ENCODE results near the gene XAGE2. TPM values are rescaled to one million over a fixed set of nuclear protein-coding genes. Genes with fewer than 3 reads are reported as not detected.
"Not testable (repeated sequence)": the region's sequence is repeated elsewhere in the genome, so short reads cannot be mapped to it uniquely, and the experiment has no call there.

Gene XAGE2
- total RNA-seq: 1 to 10 TPM in 5 of 6 donors, under 1 TPM in 1; 0.37 to 9.3 (median 6.1) TPM

- DNase-seq (peak in 1 of 2 donors; percentile 15), ATAC-seq (ENCODE audit: low FRiP score in 2 of 2) (peak in 1 of 2 donors; percentile 61)
- Histone ChIP-seq H3K27ac (no peak within 1 kb of the TSS), H3K27me3 (no peaks in the 10 kb centered on the region), H3K4me1 (no peaks in the 10 kb centered on the region), H3K4me3 (no peak within 1 kb of the TSS), H3K9me3 (peaks cover 0 to 10% (median 0%) of the 10 kb centered on the region in 4 donors), H3K36me3 (no peaks in the 10 kb centered on the region)
- no peak for TF ChIP-seq EP300 (IDR thresholded peaks at IDR 0.05)
- TF ChIP-seq CTCF (IDR thresholded peaks at IDR 0.05): no peak
- no peak for TF ChIP-seq POLR2A (IDR thresholded peaks at IDR 0.05)
- TF ChIP-seq POLR2AphosphoS5 (IDR thresholded peaks at IDR 0.05): no peak
- WGBS, 2 donors: 78 to 84% methylated on average over 7 to 19 of the region's 19 CpGs
These were observed at the start of gene XAGE2 for GRCh38 chrX:52368368-52369055. TSS of gene XAGE2 (plus strand) at chrX:52369021. CDS start at chrX:52370015, 994 bp downstream.

GRCh38 chrX:52337410-52337809 lies 31.4 kb upstream of the XAGE2 start:
- Histone ChIP-seq H3K4me1 (no peaks in the 10 kb centered on the region), H3K9me3 (peaks cover 0 to 14% (median 0%) of the 10 kb centered on the region in 4 donors), H3K36me3 (no peaks in the 10 kb centered on the region), H3K27me3 (no peaks in the 10 kb centered on the region), H3K4me3 (no peak overlapping the region), H3K27ac (no peak overlapping the region)
- TF ChIP-seq POLR2AphosphoS5 (IDR thresholded peaks at IDR 0.05) (no peak), POLR2A (IDR thresholded peaks at IDR 0.05) (no peak), EP300 (IDR thresholded peaks at IDR 0.05) (no peak), CTCF (IDR thresholded peaks at IDR 0.05) (no peak)
- ATAC-seq (ENCODE audit: low FRiP score in 2 of 2): no peak
- DNase-seq: no peak
- 56 to 87% methylated on average over 4 of the region's 4 CpGs for WGBS, 2 donors

- TF ChIP-seq CTCF (IDR thresholded peaks at IDR 0.05) (no peak), POLR2A (IDR thresholded peaks at IDR 0.05) (no peak), EP300 (IDR thresholded peaks at IDR 0.05) (no peak), POLR2AphosphoS5 (IDR thresholded peaks at IDR 0.05) (no peak)
- H3K27me3 ChIP-seq: no peaks in the 10 kb centered on the region
- no peak for ATAC-seq (ENCODE audit: low FRiP score in 2 of 2)
These were observed 27.3 kb upstream of the XAGE2 start for GRCh38 chrX:52341493-52341892.

GRCh38 chrX:52343131-52343530 lies 25.7 kb upstream of the XAGE2 start:
- WGBS, 2 donors: 84 to 95% methylated on average over 6 of the region's 6 CpGs
- not testable (repeated sequence) for H3K27ac ChIP-seq, H3K4me3 ChIP-seq, H3K4me1 ChIP-seq, H3K36me3 ChIP-seq, H3K9me3 ChIP-seq, H3K27me3 ChIP-seq
- peak in 1 of 2 donors; percentile 48 for DNase-seq
- peak in 1 of 2 donors; percentile 34 for ATAC-seq (ENCODE audit: low FRiP score in 2 of 2)

More at GRCh38 chrX:52341493-52341892, 27.3 kb upstream of the XAGE2 start:
- H3K4me1 ChIP-seq: no peaks in the 10 kb centered on the region
- no peak for DNase-seq
- H3K9me3 ChIP-seq: no peaks in the 10 kb centered on the region
- no peak overlapping the region for H3K4me3 ChIP-seq
- no peaks in the 10 kb centered on the region for H3K36me3 ChIP-seq
- no peak overlapping the region for H3K27ac ChIP-seq

GRCh38 chrX:52345402-52345801 lies 23.4 kb upstream of the XAGE2 start:
- peak; percentile 31 to 50 (median 39) for TF ChIP-seq CTCF (IDR thresholded peaks at IDR 0.05)
- H3K27me3 ChIP-seq, H3K4me1 ChIP-seq, H3K4me3 ChIP-seq, H3K27ac ChIP-seq, H3K9me3 ChIP-seq, H3K36me3 ChIP-seq: not testable (repeated sequence)
- peak in 1 of 2 donors; percentile 45 for ATAC-seq (ENCODE audit: low FRiP score in 2 of 2)
- DNase-seq: peak in 1 of 2 donors; percentile 36
- WGBS, 2 donors: 28 to 67% methylated on average over 2 to 4 of the region's 4 CpGs
